IMR-90 (cell line): ENCODE data around the gene ERC2. TPM values are rescaled to one million over a fixed set of nuclear protein-coding genes. Genes with fewer than 3 reads are reported as not detected.

Experiments used
- ATAC-seq: fragments of 200-7000 bp; cut with Tn5 transposase; 2 replicates; pipeline ENCODE4 v1.9.1; 2020; ENCODE audit warnings: low read depth, mild to moderate bottlenecking, moderate library complexity
- BruUV-seq: library from RNA; stranded (reverse); fragments of 400-500 nt; replicated peaks from 2 replicates; lab custom pipeline; 2021; lab: Mats Ljungman, UMichigan
- CTCF ChIA-PET: fragments of 300-600 bp; formaldehyde crosslinking; extraction: SDS; loops from one replicate; lab custom pipeline; 2021; ENCODE audit warnings: antibody characterized with exemption; lab: Yijun Ruan, JAX
- POLR2A ChIA-PET: fragments of 300-600 bp; sonication (Branson Sonifier 250); formaldehyde crosslinking; loops from one replicate; lab custom pipeline; 2022; ENCODE audit warnings: antibody characterized with exemption; ENCODE audit not compliant: unreplicated experiment; lab: Charles Lee
- DNase-seq: peaks from one replicate; pipeline ENCODE4 v3.0.0; 2013
- H2AFZ ChIP-seq: replicated peaks from 2 replicates; pipeline ENCODE3; 2013; ENCODE audit warnings: low read length, mild to moderate bottlenecking; ENCODE audit not compliant: poor library complexity
- H2AK5ac ChIP-seq: 2 replicates; pipeline ENCODE4 v1.6.1; 2013; ENCODE audit warnings: low read depth, low read length, inconsistent platforms
- H2AK9ac ChIP-seq: replicated peaks from 2 replicates; pipeline ENCODE3; 2013; ENCODE audit warnings: mild to moderate bottlenecking, low read depth, low read length, moderate library complexity; ENCODE audit not compliant: poor library complexity
- H2BK120ac ChIP-seq: 2 replicates; pipeline ENCODE4 v1.6.1; 2013; ENCODE audit warnings: low read depth, low read length, inconsistent platforms
- H2BK15ac ChIP-seq: 3 replicates; pipeline ENCODE4 v1.6.1; 2013; ENCODE audit warnings: low read depth, low read length, inconsistent platforms
- H2BK20ac ChIP-seq: 2 replicates; pipeline ENCODE4 v1.6.1; 2013; ENCODE audit warnings: low read depth, mild to moderate bottlenecking, inconsistent platforms, low read length, moderate library complexity
- H2BK5ac ChIP-seq: 2 replicates; pipeline ENCODE4 v1.6.1; 2013; ENCODE audit warnings: mild to moderate bottlenecking, low read depth, low read length, inconsistent platforms; ENCODE audit not compliant: poor library complexity, severe bottlenecking
- H3K14ac ChIP-seq: replicated peaks from 2 replicates; pipeline ENCODE4 v1.6.1; 2013; ENCODE audit warnings: low read depth, low read length, inconsistent platforms
- H3K18ac ChIP-seq: 2 replicates; pipeline ENCODE4 v1.6.1; 2013; ENCODE audit warnings: low read depth, low read length, control low read depth
- H3K23ac ChIP-seq: 2 replicates; pipeline ENCODE4 v1.6.1; 2013; ENCODE audit warnings: low read depth, low read length, inconsistent platforms
- H3K27ac ChIP-seq: 2 replicates; pipeline ENCODE4 v1.5.1; 2013; ENCODE audit warnings: mild to moderate bottlenecking, control low read depth, low read length; ENCODE audit not compliant: insufficient read depth
- H3K27me3 ChIP-seq: 2 replicates; pipeline ENCODE4 v1.6.1; 2013; ENCODE audit warnings: low read length; ENCODE audit not compliant: control insufficient read depth, insufficient read depth
- H3K36me3 ChIP-seq: 2 replicates; pipeline ENCODE4 v1.6.1; 2013; ENCODE audit warnings: low read length, mixed read lengths; ENCODE audit not compliant: control insufficient read depth, insufficient read depth
- H3K4ac ChIP-seq: 2 replicates; pipeline ENCODE4 v1.6.1; 2013; ENCODE audit warnings: low read depth, low read length, inconsistent platforms
- H3K4me1 ChIP-seq: 2 replicates; pipeline ENCODE4 v1.6.1; 2013; ENCODE audit warnings: low read length, mixed read lengths; ENCODE audit not compliant: control insufficient read depth, insufficient read depth
- H3K4me2 ChIP-seq: 2 replicates; pipeline ENCODE4 v1.6.1; 2013; ENCODE audit warnings: low read depth, mild to moderate bottlenecking, control low read depth, low read length, moderate library complexity
- H3K4me3 ChIP-seq: 2 replicates; pipeline ENCODE4 v1.5.1; 2013; ENCODE audit warnings: low read depth, mild to moderate bottlenecking, control low read depth, low read length, moderate library complexity; ENCODE audit not compliant: insufficient read depth
- H3K56ac ChIP-seq: 2 replicates; pipeline ENCODE4 v1.6.1; 2013; ENCODE audit warnings: low read length, inconsistent platforms; ENCODE audit not compliant: insufficient read depth; ENCODE audit errors: extremely low read depth
- H3K79me1 ChIP-seq, 2 experiments: 2 replicates each; pipeline ENCODE4 v1.6.1; 2013; ENCODE audit warnings: low read length in 2 of 2, inconsistent platforms in 1 of 2, low read depth in 1 of 2
- H3K9ac ChIP-seq: 2 replicates; pipeline ENCODE4 v1.6.1; 2013; ENCODE audit warnings: low read depth, low read length, control low read depth
- H3K9me1 ChIP-seq: 2 replicates; pipeline ENCODE4 v1.6.1; 2013; ENCODE audit warnings: low read length, inconsistent platforms; ENCODE audit not compliant: insufficient read depth
- H3K9me3 ChIP-seq: 2 replicates; pipeline ENCODE4 v1.6.1; 2013; ENCODE audit warnings: low read length; ENCODE audit not compliant: control insufficient read depth, insufficient read depth
- H4K20me1 ChIP-seq: 2 replicates; pipeline ENCODE4 v1.6.1; 2013; ENCODE audit warnings: low read length, inconsistent platforms; ENCODE audit not compliant: insufficient read depth
- H4K5ac ChIP-seq: 2 replicates; pipeline ENCODE4 v1.6.1; 2013; ENCODE audit warnings: mild to moderate bottlenecking, low read depth, low read length, control low read depth
- H4K8ac ChIP-seq, 2 experiments: 2 replicates each; pipeline ENCODE4 v1.6.1; 2013; ENCODE audit warnings: low read depth in 2 of 2, low read length in 2 of 2, control low read depth in 1 of 2, inconsistent platforms in 1 of 2
- H4K91ac ChIP-seq: 2 replicates; pipeline ENCODE4 v1.6.1; 2013; ENCODE audit warnings: low read depth, low read length, inconsistent platforms; ENCODE audit not compliant: insufficient read depth
- CEBPB ChIP-seq: IDR thresholded peaks from 2 replicates; pipeline ENCODE4 v1.6.1; 2012; ENCODE audit warnings: low read depth, low read length, improper control_type of control experiment
- CHD1 ChIP-seq: IDR thresholded peaks from 2 replicates; pipeline ENCODE4 v1.6.1; 2012; ENCODE audit warnings: low read depth, low read length, improper control_type of control experiment
- CTCF ChIP-seq: conservative IDR thresholded peaks from 2 replicates; pipeline ENCODE4 v1.5.1; 2012; ENCODE audit warnings: mild to moderate bottlenecking, low read depth, low read length, improper control_type of control experiment
- FOS ChIP-seq: fragments of 150-350 bp; IDR thresholded peaks from 2 replicates; pipeline ENCODE4 v1.6.1; 2016; ENCODE audit warnings: low read depth, low read length
- MAFK ChIP-seq: IDR thresholded peaks from 2 replicates; pipeline ENCODE4 v1.6.1; 2012; ENCODE audit warnings: low read depth, low read length, improper control_type of control experiment
- MAZ ChIP-seq: IDR thresholded peaks from 2 replicates; pipeline ENCODE4 v1.6.1; 2012; ENCODE audit warnings: low read depth, mild to moderate bottlenecking, low read length, improper control_type of control experiment, moderate library complexity, borderline replicate concordance
- MXI1 ChIP-seq: IDR thresholded peaks from 2 replicates; pipeline ENCODE4 v1.6.1; 2012; ENCODE audit warnings: low read depth, mild to moderate bottlenecking, low read length, moderate library complexity, borderline replicate concordance
- NFE2L2 ChIP-seq: fragments of 150-350 bp; IDR thresholded peaks from 2 replicates; pipeline ENCODE4 v1.6.1; 2016; ENCODE audit warnings: low read depth, mild to moderate bottlenecking, low read length
- POLR2A ChIP-seq: IDR thresholded peaks from 2 replicates; pipeline ENCODE4 v1.6.1; 2012; ENCODE audit warnings: mild to moderate bottlenecking, low read depth, low read length
- RAD21 ChIP-seq: IDR thresholded peaks from 2 replicates; pipeline ENCODE4 v1.6.1; 2012; ENCODE audit warnings: low read length, improper control_type of control experiment
- RFX5 ChIP-seq: IDR thresholded peaks from 2 replicates; pipeline ENCODE4 v1.8.0; 2012; ENCODE audit warnings: low read depth, mild to moderate bottlenecking, low read length, moderate library complexity
- SMC3 ChIP-seq: fragments of 150-350 bp; IDR thresholded peaks from 2 replicates; pipeline ENCODE4 v1.6.1; 2016; ENCODE audit warnings: low read depth, mild to moderate bottlenecking, antibody characterized with exemption, low read length, moderate library complexity
- USF2 ChIP-seq: fragments of 150-350 bp; IDR thresholded peaks from 2 replicates; pipeline ENCODE4 v1.6.1; 2017; ENCODE audit warnings: mild to moderate bottlenecking, antibody characterized with exemption, low read length, low read depth
- WGBS, 2 experiments: methylation state at CpG; one replicate each; pipeline versions ENCODE4 v1.1.5 to v1.1.7; 2013; ENCODE audit warnings: missing lambda C conversion rate in 2 of 2; ENCODE audit not compliant: insufficient read length in 1 of 2; ENCODE audit errors: extremely low coverage in 2 of 2; 5-methylcytosine and 5-hydroxymethylcytosine counted together
- dilution Hi-C: fragments of 300-500 bp; cut with HindIII; formaldehyde crosslinking; loops from one replicate; pipeline ENCODE4 v1.14.3; 2018; ENCODE audit warnings: low sequenced_read_pairs; ENCODE audit not compliant: unreplicated experiment
- in situ Hi-C: fragments of 300-500 bp; cut with MboI; formaldehyde crosslinking; loops from 3 replicates; pipeline ENCODE4 v1.14.3; 2019; ENCODE audit warnings: low sequenced_read_pairs, inconsistent platforms, mixed read lengths
- intact Hi-C: fragments of 100-400 bp; cut with micrococcal nuclease; formaldehyde crosslinking; loops from 2 replicates; pipeline ENCODE4 v1.10.0; 2022
- polyA plus RNA-seq, 3 experiments: library from polyadenylated mRNA; depleted of rRNA; stranded (reverse); fragments of >200 nt; gene quantifications; 2 replicates each; pipeline ENCODE4 v1.2.3, GENCODE V29; 2012; ENCODE audit warnings: low replicate concordance in 1 of 3
- total RNA-seq: library from RNA; depleted of rRNA; stranded (reverse); fragments of >200 nt; gene quantifications from 2 replicates; pipeline ENCODE4 v1.2.3, GENCODE V29; 2012
- TF ChIP-seq, protein P1 (sequence below): fragments of 150-350 bp; IDR thresholded peaks from 2 replicates; pipeline ENCODE4 v1.6.1; 2016; ENCODE audit warnings: low read depth, mild to moderate bottlenecking, low read length, moderate library complexity, borderline replicate concordance

ERC2 gene
- total and polyA plus RNA-seq, 2 of the 4 experiments (the other 2 are of a cell fraction) = 0.17 to 0.18 TPM

GRCh38 chr3:56193519-56193918 is 274.7 kb downstream of the ERC2 start:
- Histone ChIP-seq H4K8ac (no peak overlapping the region), H3K9me3 (no peaks in the 10 kb centered on the region), H3K27me3 (no peaks in the 10 kb centered on the region), H3K36me3 (no peaks in the 10 kb centered on the region), H2BK5ac (no peak overlapping the region), H3K4me1 (no peaks in the 10 kb centered on the region), H3K14ac (no peak overlapping the region), H2BK20ac (no peak overlapping the region), H4K5ac (no peak overlapping the region), H2BK15ac (no peak overlapping the region), H3K27ac (no peak overlapping the region), H3K79me1 (no peaks in the 10 kb centered on the region), H2BK120ac (no peak overlapping the region), H2AFZ (no peak overlapping the region), H4K20me1 (no peaks in the 10 kb centered on the region), H2AK5ac (no peak overlapping the region), H3K9me1 (no peaks in the 10 kb centered on the region), H3K9ac (no peak overlapping the region), H2AK9ac (no peak overlapping the region), H3K18ac (no peak overlapping the region), H3K56ac (no peak overlapping the region), H3K4me2 (no peak overlapping the region), H3K4me3 (no peak overlapping the region), H3K23ac (no peak overlapping the region), H3K4ac (no peak overlapping the region), H4K91ac (no peak overlapping the region)
- dilution Hi-C loops (no loop called here), intact Hi-C loops (no loop called here), in situ Hi-C loops (no loop called here)
- ATAC-seq (no peak), DNase-seq (no peak)
- ChIA-PET CTCF (interaction anchor here (0.6 to 0.7 kb wide), 2 partner anchors 182 to 207 kb away, joined by 3 to 5 read pairs; no protein-coding TSS in a partner anchor), POLR2A (no interaction called here)
- TF ChIP-seq RAD21 = no peak
- TF ChIP-seq CTCF = no peak
- no peak for TF ChIP-seq FOS
- TF ChIP-seq POLR2A = no peak
- no peak for TF ChIP-seq USF2
- no peak for TF ChIP-seq MAZ
- no peak for TF ChIP-seq CEBPB
- no peak for TF ChIP-seq MXI1
- no peak for TF ChIP-seq RFX5
- TF ChIP-seq, protein P1, sequence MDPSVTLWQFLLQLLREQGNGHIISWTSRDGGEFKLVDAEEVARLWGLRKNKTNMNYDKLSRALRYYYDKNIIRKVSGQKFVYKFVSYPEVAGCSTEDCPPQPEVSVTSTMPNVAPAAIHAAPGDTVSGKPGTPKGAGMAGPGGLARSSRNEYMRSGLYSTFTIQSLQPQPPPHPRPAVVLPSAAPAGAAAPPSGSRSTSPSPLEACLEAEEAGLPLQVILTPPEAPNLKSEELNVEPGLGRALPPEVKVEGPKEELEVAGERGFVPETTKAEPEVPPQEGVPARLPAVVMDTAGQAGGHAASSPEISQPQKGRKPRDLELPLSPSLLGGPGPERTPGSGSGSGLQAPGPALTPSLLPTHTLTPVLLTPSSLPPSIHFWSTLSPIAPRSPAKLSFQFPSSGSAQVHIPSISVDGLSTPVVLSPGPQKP = no peak
- no peak for TF ChIP-seq NFE2L2
- TF ChIP-seq MAFK = no peak
- TF ChIP-seq SMC3 = no peak
- no peak for TF ChIP-seq CHD1
- no TSS peak for BruUV-seq
- WGBS, 2 experiments = no CpG with 5 or more reads among the region's 3 CpGs
